Measurements from ENCODE around the gene ATXN1.
A peak's percentile ranks its signal among the peaks of the same experiment; 100 is the strongest.

ATXN1 gene

GRCh38 chr6:16762268-16762549 lies 949 bp upstream of the ATXN1 start:
- peak; percentile 39 for DNase-seq (ENCODE audit: low spot score)

DNA sequence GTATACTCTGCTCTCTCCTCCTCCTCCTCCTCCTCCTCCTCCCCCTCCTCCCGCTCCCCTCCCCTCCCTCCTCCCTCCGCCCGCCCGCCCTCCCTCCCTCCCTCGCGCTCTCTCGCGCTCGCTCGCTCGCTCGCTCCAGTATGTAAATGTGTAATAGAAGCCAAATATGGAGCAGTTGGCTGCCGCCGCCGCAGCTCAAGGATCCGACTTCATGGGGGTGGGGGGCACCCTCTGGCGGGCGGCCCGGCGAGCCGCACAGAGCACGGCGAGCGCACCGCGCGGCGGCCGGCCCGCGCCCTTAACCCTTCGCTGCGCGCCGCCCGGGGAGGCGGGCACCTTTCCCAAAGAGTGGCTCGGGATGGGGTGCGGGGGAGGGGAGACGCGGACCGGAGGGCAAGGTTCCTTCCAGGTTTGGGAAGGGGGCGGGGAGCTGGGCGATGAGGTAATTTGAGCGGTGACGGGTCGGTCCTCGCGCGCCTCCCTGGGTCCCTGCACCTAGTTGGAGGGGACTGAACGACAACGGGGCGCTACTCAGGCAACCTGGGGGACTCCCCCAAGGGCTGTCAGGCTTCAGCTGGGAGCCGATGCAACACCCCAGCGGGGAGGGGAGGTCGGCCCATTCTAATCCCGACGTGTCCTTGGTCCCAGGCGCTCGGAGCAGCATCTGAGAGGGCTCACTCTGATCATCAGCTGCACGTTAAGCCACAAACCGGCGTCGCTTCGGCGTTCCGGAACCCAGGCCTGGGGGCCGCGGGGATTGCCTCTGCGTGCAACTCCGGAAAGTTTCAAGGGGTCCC lies 409 bp upstream of the ATXN1 start:
- DNase-seq (ENCODE audit: low spot score) = peak; percentile 80

- DNase-seq (ENCODE audit: low spot score) = peak; percentile 85
Measured at GRCh38 chr6:16759646-16760515, 1.4 kb downstream of the ATXN1 start.

DNA sequence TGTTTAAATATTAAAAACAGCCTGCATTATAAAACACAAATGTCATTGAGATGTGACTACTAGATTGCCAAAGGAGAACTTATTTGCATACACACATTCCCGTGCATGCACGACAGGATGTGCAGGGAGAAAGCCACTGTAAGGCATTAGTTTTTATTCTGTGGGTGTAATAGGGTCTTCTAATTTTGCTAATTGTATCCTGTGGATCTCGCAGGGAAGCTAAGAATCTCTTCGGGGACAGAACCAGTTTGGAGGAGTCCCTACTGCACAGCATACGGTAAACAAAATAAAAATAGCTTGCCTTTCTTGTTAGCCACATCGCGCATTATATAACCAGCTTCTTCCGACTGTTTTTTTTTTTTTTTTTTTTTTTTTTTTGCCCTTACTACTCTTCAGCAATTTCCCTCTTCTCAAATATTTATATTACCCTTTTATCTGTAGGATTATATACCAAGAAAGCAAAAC lies 2.0 kb downstream of the ATXN1 start:
- DNase-seq (ENCODE audit: low spot score) = no peak

- DNase-seq (ENCODE audit: low spot score) = no peak
Measured at GRCh38 chr6:16758163-16758975, 2.9 kb downstream of the ATXN1 start.

DNA sequence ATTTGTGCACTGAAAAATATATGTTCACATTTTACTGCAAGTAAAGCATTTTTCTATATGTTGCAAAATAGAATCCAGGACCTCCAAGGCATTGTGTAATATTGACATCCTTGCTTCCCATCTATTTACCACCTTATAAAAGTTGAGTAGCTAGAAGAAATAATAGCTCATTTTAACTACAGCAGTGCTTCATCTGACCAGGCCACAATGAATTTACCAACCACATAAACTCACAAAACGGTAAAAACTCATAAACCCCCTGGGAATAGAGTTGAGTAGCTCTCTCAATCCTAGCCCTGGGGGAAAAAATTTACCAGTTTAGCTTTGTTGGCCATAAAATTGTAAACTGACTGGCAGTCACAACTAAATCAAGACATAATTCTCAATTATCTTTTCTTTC lies 3.9 kb downstream of the ATXN1 start:
- no peak for DNase-seq (ENCODE audit: low spot score)

- no peak for DNase-seq (ENCODE audit: low spot score)
Measured at GRCh38 chr6:16756660-16757255, 4.5 kb downstream of the ATXN1 start.

- no peak for DNase-seq (ENCODE audit: low spot score)
Measured at GRCh38 chr6:16755544-16755943, 5.7 kb downstream of the ATXN1 start.

DNA sequence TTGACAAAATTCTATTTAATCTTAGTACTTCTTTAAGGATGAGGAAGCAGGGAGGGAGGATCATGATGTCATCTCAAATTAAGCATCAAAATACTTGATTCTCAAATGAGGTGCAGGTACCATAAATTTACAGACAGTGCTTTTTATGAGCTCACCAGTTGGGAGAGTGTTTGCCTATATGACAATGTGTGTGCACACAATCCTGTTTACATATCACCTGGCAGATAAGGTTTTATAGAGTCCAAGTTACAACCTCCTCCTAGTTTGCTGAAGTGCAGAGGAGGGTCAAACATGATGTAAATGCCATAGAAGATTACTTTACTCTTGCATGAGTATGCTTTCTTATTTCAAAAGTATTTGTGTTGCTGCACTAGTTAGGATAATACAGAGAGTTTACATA lies 6.4 kb downstream of the ATXN1 start:
- DNase-seq (ENCODE audit: low spot score) = no peak

- no peak for DNase-seq (ENCODE audit: low spot score)
Measured at GRCh38 chr6:16754274-16754673, 7.0 kb downstream of the ATXN1 start.

DNA sequence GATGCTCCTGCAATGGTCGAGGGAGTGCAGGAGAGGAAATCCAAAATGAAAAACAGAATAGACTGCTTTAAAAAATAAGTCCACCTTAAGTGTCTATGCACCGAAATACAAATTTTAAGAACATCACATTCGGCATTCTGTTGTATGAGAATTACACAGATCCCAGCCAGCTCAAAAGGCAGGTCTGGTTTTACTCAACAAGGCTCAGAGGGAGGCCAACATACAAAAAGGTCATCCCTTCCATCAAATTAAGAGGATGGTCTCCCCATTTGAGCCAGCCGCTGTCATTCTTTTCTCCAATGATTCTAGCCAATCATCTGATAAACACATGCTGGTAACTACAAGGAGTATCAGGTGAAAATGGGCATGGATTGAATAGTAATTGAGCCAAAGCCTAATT lies 7.9 kb downstream of the ATXN1 start:
- no peak for DNase-seq (ENCODE audit: low spot score)

- DNase-seq (ENCODE audit: low spot score) = peak; percentile 57
Measured at GRCh38 chr6:16752206-16752866, 8.9 kb downstream of the ATXN1 start.

GRCh38 chr6:16751251-16751946 lies 9.9 kb downstream of the ATXN1 start:
- no peak for DNase-seq (ENCODE audit: low spot score)

DNA sequence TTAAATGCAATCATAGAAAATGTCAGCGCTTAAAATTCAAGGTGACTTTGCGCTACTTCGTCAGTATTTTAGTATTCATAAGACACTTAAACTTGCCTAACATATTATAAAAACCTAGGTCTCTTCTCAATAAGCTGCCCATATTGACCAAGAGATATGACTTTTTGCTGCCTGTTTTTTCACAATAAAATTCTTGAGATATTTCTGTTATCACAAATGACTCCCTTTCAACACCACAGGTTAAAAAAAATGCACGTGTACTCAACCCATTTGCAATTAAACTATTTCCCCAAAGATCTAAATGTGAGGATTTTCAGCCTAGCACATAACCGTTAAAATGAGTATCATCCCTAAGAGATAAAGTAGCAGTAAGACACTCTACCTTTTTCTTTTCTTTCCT lies 10.7 kb downstream of the ATXN1 start:
- DNase-seq (ENCODE audit: low spot score) = no peak

- DNase-seq (ENCODE audit: low spot score) = no peak
Measured at GRCh38 chr6:16749516-16750485, 11.5 kb downstream of the ATXN1 start.

- DNase-seq (ENCODE audit: low spot score) = no peak
Measured at GRCh38 chr6:16748025-16748319, 13.3 kb downstream of the ATXN1 start.

DNA sequence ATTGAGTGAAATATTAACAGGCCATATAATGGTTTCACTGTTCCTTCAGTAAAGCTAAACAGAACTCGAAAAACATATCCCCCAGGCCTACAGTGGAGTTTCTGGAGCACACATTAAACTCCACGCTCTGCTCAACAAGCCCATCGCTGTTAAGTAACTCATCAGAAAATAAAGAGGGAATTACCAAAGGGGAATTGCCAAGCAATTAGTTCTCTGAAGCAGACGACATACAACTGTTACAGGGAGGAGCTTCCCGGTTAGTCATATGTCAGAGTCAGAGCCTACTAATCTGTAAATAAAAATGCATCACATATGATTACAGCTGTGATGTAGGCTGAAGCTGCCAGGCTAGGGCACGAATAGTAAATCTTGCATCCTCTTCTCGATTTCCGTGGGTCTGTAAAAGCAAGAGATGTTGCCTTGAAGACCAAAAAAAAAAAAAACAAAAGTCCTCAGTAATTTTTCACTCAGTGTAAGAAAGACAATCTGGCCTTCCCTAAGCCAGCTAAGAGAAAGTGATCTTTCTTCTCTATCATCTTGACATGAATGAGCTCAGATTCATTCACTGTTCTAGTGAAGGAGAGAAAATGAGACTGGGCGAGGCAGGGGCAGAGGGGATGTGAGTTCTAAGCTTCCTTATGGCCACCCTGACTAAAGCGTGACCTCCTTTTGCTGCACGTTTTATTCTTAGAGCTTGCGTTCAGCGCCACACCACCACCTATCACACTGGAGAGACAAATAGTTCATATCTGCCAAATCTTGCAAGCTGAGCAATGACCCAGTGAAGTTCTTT lies 13.8 kb downstream of the ATXN1 start:
- DNase-seq (ENCODE audit: low spot score) = peak; percentile 34

GRCh38 chr6:16746812-16747211 lies 14.4 kb downstream of the ATXN1 start:
- no peak for DNase-seq (ENCODE audit: low spot score)

DNA sequence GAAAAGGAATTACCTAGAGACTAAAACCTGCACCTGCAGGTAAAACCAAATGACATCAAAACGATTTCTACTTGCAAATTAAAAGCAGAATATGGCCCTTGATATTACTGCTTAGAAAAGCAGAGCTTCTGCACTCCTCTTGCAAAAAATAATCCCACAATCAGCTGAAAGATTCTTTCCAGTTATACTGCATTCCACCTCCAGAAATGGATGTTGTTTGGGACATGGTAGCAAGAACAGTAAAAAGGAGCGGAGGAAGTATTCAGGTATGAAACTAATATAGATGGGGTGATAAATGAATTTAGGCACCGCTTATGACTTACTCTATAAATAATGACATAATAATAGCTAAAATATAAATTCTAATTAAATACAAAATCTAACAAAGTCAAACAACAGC lies 14.9 kb downstream of the ATXN1 start:
- DNase-seq (ENCODE audit: low spot score) = no peak
